Lung microvascular endothelial cell (primary cell): ENCODE results near the gene ACTA2. TPM values are rescaled to one million over a fixed set of nuclear protein-coding genes. Genes with fewer than 3 reads are reported as not detected.

Experiments used
- DNase-seq, 2 donors: peaks; one replicate each; pipeline versions ENCODE4 v3.0.0 to v3.0.0-alpha.2; 2010; ENCODE audit warnings: low read depth in 2 of 2
- total RNA-seq: library from RNA; depleted of rRNA; stranded (reverse); fragments of >200 nt; gene quantifications from 2 replicates; pipeline ENCODE4 v1.2.1, GENCODE V29; 2014

ACTA2 gene
- 3.2 and 12.0 TPM in 2 replicates for total RNA-seq

DNA sequence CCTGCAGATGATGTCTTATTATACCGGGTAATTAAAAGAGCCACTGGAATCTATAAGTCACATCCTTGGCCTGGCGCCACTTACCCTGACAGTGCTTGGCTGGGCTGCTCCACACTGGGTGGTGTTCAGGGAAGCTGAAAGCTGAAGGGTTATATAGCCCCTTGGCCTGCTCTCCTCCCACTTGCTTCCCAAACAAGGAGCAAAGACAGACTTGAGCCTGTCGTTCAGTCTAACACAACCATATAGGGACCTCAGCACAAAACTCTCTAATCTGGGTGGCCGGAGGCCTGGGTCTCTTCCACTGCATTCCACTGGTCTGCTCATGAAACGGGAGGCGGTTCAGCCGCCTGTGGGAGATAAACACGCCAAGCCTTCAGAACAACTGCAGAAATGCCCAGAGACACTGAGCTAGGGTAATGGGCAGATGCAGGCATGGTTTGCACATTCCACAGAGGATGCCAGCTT, at the start of gene ACTA2:
Gene ACTA2 (minus strand): TSS at position 127 of the 465 bp plus-strand sequence. CDS start 3,843 bp downstream, outside the sequence.
- no peak for DNase-seq

DNA sequence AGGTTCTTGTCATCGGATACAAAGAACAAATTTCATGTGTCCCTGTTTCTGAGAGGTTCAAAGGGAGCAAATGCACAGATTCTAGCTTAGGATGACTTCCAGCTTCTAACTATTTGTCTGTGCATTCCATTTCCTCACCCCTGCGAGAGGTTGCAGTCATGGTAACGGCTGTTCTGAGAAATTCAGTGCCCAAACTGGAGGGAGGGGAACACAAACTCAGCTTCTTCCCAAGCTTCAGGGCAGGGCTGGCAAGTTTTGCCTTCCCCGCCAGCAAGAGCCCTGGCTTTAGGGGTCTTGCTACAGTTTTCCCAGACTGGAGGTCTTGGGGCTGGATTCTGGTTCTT, 49.1 kb upstream of the ACTA2 start:
- DNase-seq: no peak

DNA sequence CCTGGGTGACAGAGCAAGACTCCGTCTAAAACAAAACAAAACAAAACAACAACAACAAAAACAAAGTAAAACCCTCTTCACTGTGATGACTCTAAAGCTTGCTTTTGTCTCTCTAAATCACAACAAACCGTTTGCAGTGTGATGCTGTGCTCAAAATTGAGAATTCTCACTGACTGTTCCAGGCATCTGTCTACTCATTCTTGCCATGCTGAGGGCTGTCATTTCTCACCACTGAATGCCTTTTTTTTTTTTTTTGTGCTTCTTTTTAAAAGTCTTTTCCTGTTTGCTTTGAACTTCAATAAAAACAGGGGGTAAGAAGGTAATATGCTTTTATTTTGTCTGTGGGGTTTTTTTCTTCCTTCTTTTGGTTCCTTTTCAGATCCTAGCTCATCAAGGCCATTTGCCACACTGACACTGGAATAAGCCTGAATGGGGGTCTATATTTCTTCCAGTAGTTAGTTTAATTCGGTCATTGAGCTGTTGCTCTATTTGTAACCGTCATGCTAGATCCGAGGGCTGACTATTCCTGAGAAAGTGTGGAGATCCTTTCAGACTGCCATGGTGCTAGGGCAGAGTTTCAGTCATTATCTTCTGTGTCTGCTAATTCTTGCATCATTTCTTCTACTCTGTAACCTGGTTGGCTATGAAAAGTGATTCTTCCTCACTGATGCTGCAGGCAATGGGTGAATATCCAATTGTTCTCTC, 48.6 kb upstream of the ACTA2 start:
- no peak for DNase-seq

- peak in 1 of 2 donors; percentile 17 for DNase-seq
These were observed 47.1 kb upstream of the ACTA2 start for GRCh38 chr10:88999625-89000024.

DNA sequence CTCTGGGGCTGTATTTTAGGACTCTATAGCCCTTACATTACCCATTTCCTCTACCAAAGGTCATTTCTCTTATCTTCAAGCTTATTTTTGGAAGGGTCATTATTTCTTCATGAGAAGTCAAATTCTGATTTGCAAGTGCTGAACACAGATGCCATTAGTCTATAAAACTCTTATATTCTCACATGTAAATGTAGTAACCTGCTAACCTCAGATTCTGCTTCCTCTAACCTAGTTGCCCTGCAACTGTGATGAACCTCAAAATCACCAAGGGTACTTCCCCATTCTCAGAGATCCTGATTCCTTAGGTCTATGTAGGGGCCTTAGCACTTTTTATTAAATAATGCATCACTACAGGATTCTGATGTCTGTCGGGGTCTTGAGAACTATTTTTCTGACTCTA, 44.4 kb upstream of the ACTA2 start:
- no peak for DNase-seq

- no peak for DNase-seq
These were observed 42.7 kb upstream of the ACTA2 start for GRCh38 chr10:88995156-88995876.

DNA sequence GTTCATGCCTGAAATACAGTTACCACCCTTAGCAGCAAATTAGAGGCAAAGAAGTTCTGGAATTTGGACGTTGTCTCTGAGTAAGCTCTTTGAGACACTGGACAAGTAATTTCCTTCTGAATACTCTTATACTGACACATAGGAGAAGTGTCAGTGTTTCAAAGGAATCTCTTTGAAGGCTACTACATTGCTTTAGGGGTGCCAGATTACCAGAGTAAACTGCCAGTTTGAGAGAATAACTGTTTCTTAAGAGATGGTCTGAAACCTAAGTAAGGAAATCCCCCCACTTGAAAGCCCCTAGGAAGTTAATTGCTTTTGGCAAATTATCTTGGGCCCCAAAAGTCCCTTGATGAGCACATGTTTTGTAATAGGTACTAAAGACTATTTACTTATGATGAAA, 41.4 kb upstream of the ACTA2 start:
- peak in 1 of 2 donors; percentile 20 for DNase-seq

- DNase-seq: no peak
These were observed 40.5 kb upstream of the ACTA2 start for GRCh38 chr10:88992921-88993524.

DNA sequence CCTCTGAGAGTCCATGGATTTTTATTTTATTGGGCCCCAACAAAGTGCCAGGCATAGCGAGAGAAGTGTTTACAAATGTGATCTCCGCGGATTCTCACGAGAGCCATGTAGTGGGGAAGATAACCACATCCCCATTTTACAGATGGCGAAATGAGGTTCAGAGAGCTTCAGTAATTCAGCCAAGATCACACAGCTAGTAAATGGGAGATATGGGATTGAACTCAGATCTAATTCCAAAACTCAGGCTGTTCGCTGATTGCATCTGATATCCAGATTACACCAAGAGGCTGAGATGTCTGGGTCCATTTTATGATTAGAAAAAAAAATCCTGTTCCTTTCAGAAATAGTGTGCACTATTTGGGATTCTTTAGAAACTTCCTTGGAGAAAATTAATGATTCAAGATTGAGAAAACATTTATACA, 39.3 kb upstream of the ACTA2 start:
- no peak for DNase-seq

GRCh38 chr10:88991161-88991898, 38.8 kb upstream of the ACTA2 start:
- peak; percentile 31 to 70 for DNase-seq

DNA sequence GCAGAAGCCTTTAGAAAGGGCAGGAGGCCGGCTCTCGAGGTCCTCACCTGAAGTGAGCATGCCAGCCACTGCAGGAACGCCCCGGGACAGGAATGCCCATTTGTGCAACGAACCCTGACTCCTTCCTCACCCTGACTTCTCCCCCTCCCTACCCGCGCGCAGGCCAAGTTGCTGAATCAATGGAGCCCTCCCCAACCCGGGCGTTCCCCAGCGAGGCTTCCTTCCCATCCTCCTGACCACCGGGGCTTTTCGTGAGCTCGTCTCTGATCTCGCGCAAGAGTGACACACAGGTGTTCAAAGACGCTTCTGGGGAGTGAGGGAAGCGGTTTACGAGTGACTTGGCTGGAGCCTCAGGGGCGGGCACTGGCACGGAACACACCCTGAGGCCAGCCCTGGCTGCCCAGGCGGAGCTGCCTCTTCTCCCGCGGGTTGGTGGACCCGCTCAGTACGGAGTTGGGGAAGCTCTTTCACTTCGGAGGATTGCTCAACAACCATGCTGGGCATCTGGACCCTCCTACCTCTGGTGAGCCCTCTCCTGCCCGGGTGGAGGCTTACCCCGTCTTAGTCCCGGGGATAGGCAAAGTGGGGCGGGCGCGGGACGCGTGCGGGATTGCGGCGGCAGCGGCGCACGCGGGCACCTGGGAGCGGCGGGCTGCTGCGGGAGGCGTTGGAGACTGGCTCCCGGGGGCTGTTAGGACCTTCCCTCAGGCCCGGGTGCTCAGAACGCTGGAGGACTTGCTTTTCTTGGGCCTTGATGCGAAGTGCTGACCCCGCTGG, 38.0 kb upstream of the ACTA2 start, which contains the start of gene FAS:
Gene FAS (plus strand): TSS at position 415 of the 777 bp plus-strand sequence. CDS start 79 bp downstream, at position 494.
- peak; percentile 27 to 61 for DNase-seq

DNA sequence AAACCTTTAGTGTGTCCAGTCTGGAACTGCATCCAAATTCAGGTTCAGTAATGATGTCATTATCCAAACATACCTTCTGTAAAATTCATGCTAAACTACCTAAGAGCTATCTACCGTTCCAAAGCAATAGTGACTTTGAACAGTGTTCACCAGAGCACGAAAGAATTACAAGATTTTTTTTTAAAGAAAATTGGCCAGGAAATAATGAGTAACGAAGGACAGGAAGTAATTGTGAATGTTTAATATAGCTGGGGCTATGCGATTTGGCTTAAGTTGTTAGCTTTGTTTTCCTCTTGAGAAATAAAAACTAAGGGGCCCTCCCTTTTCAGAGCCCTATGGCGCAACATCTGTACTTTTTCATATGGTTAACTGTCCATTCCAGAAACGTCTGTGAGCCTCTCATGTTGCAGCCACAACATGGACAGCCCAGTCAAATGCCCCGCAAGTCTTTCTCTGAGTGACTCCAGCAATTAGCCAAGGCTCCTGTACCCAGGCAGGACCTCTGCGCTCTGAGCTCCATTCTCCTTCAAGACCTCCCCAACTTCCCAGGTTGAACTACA, 37.3 kb upstream of the ACTA2 start:
- peak; percentile 40 to 89 for DNase-seq

DNA sequence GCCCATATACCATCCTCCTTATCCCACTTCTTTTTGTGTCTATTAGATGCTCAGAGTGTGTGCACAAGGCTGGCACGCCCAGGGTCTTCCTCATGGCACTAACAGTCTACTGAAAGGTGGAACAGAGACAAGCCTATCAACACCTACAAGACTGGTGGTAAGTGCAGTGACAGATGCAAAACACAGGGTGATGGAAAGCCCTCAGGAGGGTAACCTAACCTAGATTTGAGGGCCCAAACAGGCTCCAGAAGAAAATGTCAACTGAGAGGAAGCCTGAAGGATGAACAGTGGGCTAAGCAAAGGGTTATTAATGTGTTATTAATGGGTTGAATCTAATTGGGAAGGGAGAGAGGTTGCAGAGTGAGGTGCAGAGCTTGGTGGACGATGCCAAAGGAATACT, 36.9 kb upstream of the ACTA2 start:
- no peak for DNase-seq

DNA sequence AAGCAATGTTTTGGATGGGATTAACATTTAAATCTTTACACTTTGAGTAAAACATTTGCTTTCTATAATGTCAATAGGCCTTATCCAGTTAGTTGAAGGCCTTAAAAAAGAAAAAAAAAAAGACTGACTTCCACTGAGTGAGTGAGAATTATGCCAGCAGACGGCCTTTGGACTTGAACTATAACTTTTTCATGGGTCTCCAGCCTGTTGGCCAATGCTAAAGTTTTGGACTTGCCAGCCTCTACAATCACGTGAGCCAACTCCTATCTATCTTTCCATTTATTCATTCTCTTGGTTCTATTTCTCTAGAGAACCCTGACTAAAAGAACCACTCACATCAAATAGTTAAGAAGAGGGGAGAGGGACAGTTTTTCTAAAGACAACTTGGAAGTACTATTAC, 35.3 kb upstream of the ACTA2 start:
- no peak for DNase-seq

- no peak for DNase-seq
These were observed 34.7 kb upstream of the ACTA2 start for GRCh38 chr10:88987243-88987725.

DNA sequence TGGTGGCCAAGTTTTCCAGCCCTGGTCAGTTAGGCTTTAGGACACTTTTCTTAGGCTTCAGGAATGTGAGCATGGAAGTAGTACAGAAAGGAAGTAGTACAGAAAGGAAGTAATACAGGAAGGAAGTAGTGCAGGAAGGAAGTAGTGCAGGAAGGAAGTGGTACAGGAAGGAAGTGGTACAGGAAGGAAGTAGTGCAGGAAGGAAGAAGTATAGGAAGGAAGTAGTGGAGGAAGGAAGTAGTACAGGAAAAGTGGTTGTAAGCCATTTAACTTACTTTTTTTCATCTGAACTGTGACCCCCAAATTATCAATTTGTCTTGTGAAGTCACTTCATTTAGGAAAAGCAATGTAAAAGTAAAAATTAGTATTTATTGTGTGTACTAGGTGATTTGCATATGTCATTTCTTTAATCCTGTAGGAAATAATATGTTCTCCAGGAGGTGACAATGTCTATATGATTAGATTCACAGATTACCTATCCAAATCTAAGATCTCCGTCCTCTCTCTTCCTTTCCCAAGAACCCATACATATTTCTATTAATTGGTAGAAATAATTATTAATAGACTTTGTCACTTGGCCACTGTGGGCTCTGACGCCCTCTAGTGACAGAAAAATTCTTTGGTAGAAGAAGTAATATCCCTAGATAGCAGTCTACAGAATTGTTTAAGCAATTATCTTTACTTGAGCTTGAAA, 34.1 kb upstream of the ACTA2 start:
- peak; percentile 62 to 66 for DNase-seq

GRCh38 chr10:88984525-88984924, 32.0 kb upstream of the ACTA2 start:
- DNase-seq: no peak

- no peak for DNase-seq
These were observed 31.4 kb upstream of the ACTA2 start for GRCh38 chr10:88983939-88984338.

DNA sequence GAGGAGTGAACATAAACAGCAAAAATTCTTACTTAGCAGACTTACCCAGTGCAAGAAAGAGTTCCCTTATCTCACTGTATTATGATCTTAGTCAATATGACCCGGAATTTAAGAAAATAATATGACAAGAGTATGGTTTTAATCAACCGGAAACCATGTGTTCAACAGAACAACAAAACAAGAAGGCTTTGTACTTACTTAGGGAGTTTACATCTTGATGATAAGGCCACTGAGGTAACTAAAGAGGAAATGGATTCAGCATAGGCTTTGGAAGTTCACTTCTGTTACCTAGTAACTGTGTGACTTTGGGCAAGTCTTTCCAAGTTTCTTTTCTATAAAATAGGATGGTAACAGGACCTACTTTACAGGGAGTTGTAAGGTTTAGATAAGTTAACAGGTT, 30.6 kb upstream of the ACTA2 start:
- peak in 1 of 2 donors; percentile 72 for DNase-seq

GRCh38 chr10:88982366-88982765, 29.8 kb upstream of the ACTA2 start:
- DNase-seq: no peak
